Mesodermal cell (in vitro differentiated cells): ENCODE data around the gene ZC3H18.

Experiments
- H3K27ac ChIP-seq: 2 replicates; pipeline ENCODE4 v1.7.0; 2013; ENCODE audit warnings: mild to moderate bottlenecking, low read depth, low read length, moderate library complexity; ENCODE audit not compliant: severe bottlenecking
- H3K36me3 ChIP-seq: 2 replicates; pipeline ENCODE4 v1.7.1; 2013; ENCODE audit warnings: mild to moderate bottlenecking, low read length, moderate library complexity; ENCODE audit not compliant: control insufficient read depth, insufficient read depth
- H3K4me1 ChIP-seq: one replicate; pipeline ENCODE4 v1.7.1; 2013; ENCODE audit warnings: mild to moderate bottlenecking, low read length; ENCODE audit not compliant: insufficient read depth, control insufficient read depth, poor library complexity, severe bottlenecking
- H3K4me3 ChIP-seq: 2 replicates; pipeline ENCODE4 v1.7.0; 2013; ENCODE audit warnings: low read length, control low read depth, mild to moderate bottlenecking; ENCODE audit not compliant: insufficient read depth, poor library complexity, severe bottlenecking; ENCODE audit errors: extremely low read depth
- H3K9me3 ChIP-seq: 2 replicates; pipeline ENCODE4 v1.7.1; 2013; ENCODE audit warnings: mild to moderate bottlenecking, low read length, moderate library complexity; ENCODE audit not compliant: control insufficient read depth
- WGBS, 2 experiments: methylation state at CpG; one replicate each; pipeline ENCODE4 v1.1.5; 2013; ENCODE audit warnings: missing lambda C conversion rate in 2 of 2; ENCODE audit not compliant: insufficient coverage in 2 of 2; 5-methylcytosine and 5-hydroxymethylcytosine counted together

Gene ZC3H18

GRCh38 chr16:88597856-88598491, 27.8 kb downstream of the ZC3H18 start:
- Histone ChIP-seq H3K4me1 (no peaks in the 10 kb centered on the region), H3K9me3 (no peaks in the 10 kb centered on the region), H3K27ac (no peak overlapping the region), H3K4me3 (no peak overlapping the region), H3K36me3 (peaks cover 69% of the 10 kb centered on the region)
- whole genome bisulfite sequencing, 2 experiments = 90 to 91% methylated on average over 15 to 17 of the region's 21 CpGs

GRCh38 chr16:88599092-88599733, 29.0 kb downstream of the ZC3H18 start:
- 93 to 96% methylated on average over 10 to 12 of the region's 14 CpGs for WGBS, 2 experiments
- no peak overlapping the region for H3K27ac ChIP-seq
- H3K4me1 ChIP-seq = no peaks in the 10 kb centered on the region
- H3K9me3 ChIP-seq = no peaks in the 10 kb centered on the region
- H3K36me3 ChIP-seq = peaks cover 68% of the 10 kb centered on the region
- no peak overlapping the region for H3K4me3 ChIP-seq

DNA sequence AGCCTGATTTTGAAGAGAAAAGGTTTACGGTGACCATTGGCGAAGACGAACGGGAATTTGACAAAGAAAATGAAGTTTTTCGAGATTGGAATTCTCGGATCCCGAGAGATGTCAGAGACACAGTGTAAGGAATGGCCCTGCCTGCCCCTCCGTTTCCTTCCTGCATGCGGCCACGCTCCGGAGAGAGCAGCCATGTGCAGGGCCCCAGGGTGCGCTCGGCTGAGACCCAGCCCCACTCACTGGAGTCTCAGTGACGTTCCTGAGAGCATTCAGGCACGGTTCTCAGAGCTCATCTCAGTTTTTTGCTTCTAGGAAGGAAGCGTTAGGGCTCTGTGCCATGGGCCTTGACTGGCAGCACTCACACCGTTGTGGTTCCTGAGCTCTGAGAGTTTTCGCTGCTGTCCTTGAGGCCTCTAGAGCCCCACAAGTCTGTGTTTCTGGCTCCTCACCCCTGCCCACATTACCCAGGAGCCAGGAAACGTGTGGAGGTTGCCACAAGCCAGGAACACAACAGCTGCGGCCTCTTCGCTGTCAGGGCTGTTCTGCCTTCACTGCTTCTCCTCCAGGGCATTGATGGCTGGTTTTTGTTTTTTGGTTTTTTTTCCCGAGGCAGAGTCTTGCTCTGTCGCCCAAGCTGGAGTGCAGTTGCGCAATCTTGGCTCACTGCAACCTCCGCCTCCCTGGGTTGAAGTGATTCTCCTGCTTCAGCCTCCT, 29.8 kb downstream of the ZC3H18 start:
- WGBS, 2 experiments = 95 to 98% methylated on average over 23 to 24 of the region's 25 CpGs
- Histone ChIP-seq H3K9me3 (no peaks in the 10 kb centered on the region), H3K4me3 (no peak overlapping the region), H3K36me3 (peaks cover 73% of the 10 kb centered on the region), H3K4me1 (no peaks in the 10 kb centered on the region), H3K27ac (no peak overlapping the region)

GRCh38 chr16:88600539-88600896, 30.3 kb downstream of the ZC3H18 start:
- Histone ChIP-seq H3K36me3 (peaks cover 76% of the 10 kb centered on the region), H3K9me3 (no peaks in the 10 kb centered on the region), H3K27ac (no peak overlapping the region), H3K4me1 (no peaks in the 10 kb centered on the region), H3K4me3 (no peak overlapping the region)
- 89 to 96% methylated on average over 5 to 6 of the region's 6 CpGs for WGBS, 2 experiments

DNA sequence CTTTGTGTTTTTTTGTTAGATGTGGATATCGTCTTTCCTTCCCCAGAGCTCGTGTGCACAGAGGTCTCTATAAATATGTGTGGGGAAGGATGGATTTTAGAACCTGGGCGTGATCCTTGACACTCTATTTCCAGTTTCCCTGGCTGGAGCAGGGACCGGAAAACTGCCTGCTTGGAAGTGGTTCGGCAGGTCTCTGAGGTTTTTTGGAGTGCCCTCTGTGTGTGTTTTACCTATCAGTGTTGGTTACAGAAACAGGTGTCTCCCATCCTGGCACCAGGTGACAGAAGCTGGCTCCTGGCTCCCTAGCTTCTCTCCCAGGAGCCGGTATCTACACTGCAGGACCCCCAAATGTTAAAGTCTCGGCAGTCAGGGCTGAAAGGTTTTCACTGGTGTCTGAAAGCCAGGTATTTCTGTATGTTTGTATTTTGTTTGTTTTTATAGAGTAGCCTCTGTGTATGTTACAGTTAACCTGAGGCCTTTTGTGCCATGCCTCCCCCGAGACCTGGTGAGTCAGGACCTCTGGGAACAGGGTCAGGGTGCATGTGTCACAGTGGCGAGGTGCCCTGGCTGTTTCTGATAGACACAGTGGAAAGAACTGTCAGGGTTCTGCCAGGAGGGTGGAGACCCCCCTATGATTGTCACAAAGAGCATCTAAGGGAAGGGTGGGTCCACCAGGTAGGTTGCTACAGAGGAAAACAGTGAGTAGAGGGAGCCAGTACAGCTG, 31.3 kb downstream of the ZC3H18 start:
- Histone ChIP-seq H3K27ac (no peak overlapping the region), H3K9me3 (no peaks in the 10 kb centered on the region), H3K36me3 (peaks cover 80% of the 10 kb centered on the region), H3K4me1 (no peaks in the 10 kb centered on the region), H3K4me3 (no peak overlapping the region)
- WGBS, 2 experiments = 92 to 98% methylated on average over 6 to 8 of the region's 9 CpGs

- Histone ChIP-seq H3K4me1 (no peaks in the 10 kb centered on the region), H3K36me3 (peaks cover 86% of the 10 kb centered on the region), H3K4me3 (no peak overlapping the region), H3K9me3 (no peaks in the 10 kb centered on the region), H3K27ac (no peak overlapping the region)
- WGBS, 2 experiments = 87 to 88% methylated on average over 5 to 7 of the region's 7 CpGs
These were observed 31.9 kb downstream of the ZC3H18 start for GRCh38 chr16:88602091-88602490.

- no peaks in the 10 kb centered on the region for H3K4me1 ChIP-seq
- peaks cover 81% of the 10 kb centered on the region for H3K36me3 ChIP-seq
- 91 to 93% methylated on average over 4 to 15 of the region's 20 CpGs for WGBS, 2 experiments
- no peaks in the 10 kb centered on the region for H3K9me3 ChIP-seq
- no peak overlapping the region for H3K27ac ChIP-seq
- H3K4me3 ChIP-seq = no peak overlapping the region
These were observed 35.3 kb downstream of the ZC3H18 start for GRCh38 chr16:88605186-88606147.

DNA sequence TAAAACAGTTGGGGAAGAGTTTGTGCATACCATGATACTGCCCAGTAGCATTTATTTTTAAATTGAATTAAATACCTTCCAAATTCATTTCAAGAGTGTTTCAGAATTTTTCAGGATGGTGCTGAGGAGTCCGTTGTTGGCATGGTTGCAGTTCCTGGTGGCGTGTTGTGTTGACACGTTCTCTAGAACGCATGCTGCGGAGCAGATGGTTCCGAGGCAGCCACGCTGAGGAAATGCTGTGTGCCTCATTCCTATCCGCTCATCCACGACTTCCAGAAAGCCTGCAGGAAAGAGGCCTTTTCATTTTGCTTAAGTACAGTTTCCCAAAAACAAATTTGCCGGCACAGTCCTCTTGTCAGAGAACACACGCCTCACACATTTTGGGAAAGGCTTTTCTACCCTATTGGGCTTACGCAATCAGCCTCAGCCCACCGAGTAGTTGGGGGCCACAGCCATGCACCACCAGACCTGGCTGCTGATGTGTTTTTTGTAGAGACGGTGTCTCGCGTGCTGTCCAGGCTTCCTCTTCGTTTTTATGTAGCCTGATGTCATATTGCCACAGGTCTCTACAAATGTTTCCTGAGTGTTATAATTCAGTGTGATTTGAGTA, 36.0 kb downstream of the ZC3H18 start:
- Histone ChIP-seq H3K9me3 (no peaks in the 10 kb centered on the region), H3K4me1 (peaks cover under 1% of the 10 kb centered on the region), H3K27ac (no peak overlapping the region), H3K36me3 (peaks cover 81% of the 10 kb centered on the region), H3K4me3 (no peak overlapping the region)
- WGBS, 2 experiments = 92 to 95% methylated on average over 15 to 16 of the region's 17 CpGs

DNA sequence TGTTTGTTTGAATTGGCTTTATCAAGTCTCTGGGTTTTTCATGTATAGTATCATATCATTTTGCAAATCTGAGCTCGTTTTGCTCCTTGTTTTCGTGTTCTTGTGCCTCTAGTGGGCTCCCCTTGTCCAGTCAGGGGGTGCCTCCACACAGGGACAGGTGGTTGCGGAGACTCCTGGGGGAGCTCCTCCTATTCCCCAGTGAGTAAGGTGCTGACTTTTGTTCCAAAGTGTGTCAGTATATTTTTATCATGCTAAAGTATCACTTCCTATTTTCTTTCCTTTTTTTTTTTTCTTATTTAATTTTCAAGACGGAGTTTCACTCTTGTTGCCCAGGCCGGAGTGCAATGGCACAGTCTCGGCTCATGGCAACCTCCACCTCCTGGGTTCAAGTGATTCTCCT, 37.9 kb downstream of the ZC3H18 start:
- peaks cover 3% of the 10 kb centered on the region for H3K4me1 ChIP-seq
- no peak overlapping the region for H3K4me3 ChIP-seq
- no peaks in the 10 kb centered on the region for H3K9me3 ChIP-seq
- WGBS, 2 experiments = 87 to 90% methylated on average over 2 to 5 of the region's 6 CpGs
- no peak overlapping the region for H3K27ac ChIP-seq
- H3K36me3 ChIP-seq = peaks cover 81% of the 10 kb centered on the region
